Measurements from ENCODE around the gene LYG1.
"Not testable (repeated sequence)": the region's sequence is repeated elsewhere in the genome, so short reads cannot be mapped to it uniquely, and the experiment has no call there.

LYG1 gene

GRCh38 chr2:99301097-99301496, at the start of gene LYG1:
TSS of gene LYG1 (minus strand) at chr2:99301197. CDS start at chr2:99295670, 5,527 bp downstream.
- FAIRE-seq = not testable (repeated sequence)

- no peak for FAIRE-seq
Observed at GRCh38 chr2:99350194-99350593, 49.2 kb upstream of the LYG1 start.

- FAIRE-seq = no peak
Observed at GRCh38 chr2:99348173-99348572, 47.2 kb upstream of the LYG1 start.

- FAIRE-seq = no peak
Observed at GRCh38 chr2:99346218-99346617, 45.2 kb upstream of the LYG1 start.

GRCh38 chr2:99345446-99345845, 44.4 kb upstream of the LYG1 start:
- not testable (repeated sequence) for FAIRE-seq

- FAIRE-seq = no peak
Observed at GRCh38 chr2:99342536-99342935, 41.5 kb upstream of the LYG1 start.

GRCh38 chr2:99340669-99341236, 39.8 kb upstream of the LYG1 start:
- no peak for FAIRE-seq

- no peak for FAIRE-seq
Observed at GRCh38 chr2:99338029-99338585, 37.1 kb upstream of the LYG1 start.

GRCh38 chr2:99337113-99338028, 36.4 kb upstream of the LYG1 start, which contains the start of gene EIF5B:
TSS of gene EIF5B (plus strand) at chr2:99337389. CDS start at chr2:99337555, 166 bp downstream.
- no peak for FAIRE-seq

GRCh38 chr2:99336804-99337112, 35.8 kb upstream of the LYG1 start:
- FAIRE-seq = no peak

GRCh38 chr2:99335911-99336803, 35.2 kb upstream of the LYG1 start, which contains the start of gene TXNDC9:
TSS of gene TXNDC9 (minus strand) at chr2:99336333. CDS start at chr2:99333210, 3,123 bp downstream.
- no peak for FAIRE-seq

GRCh38 chr2:99325384-99325783, 24.4 kb upstream of the LYG1 start:
- FAIRE-seq = no peak

- not testable (repeated sequence) for FAIRE-seq
Observed at GRCh38 chr2:99317873-99318200, 16.8 kb upstream of the LYG1 start.

GRCh38 chr2:99317161-99317872, 16.3 kb upstream of the LYG1 start:
- no peak for FAIRE-seq

- no peak for FAIRE-seq
Observed at GRCh38 chr2:99299580-99299979, 1.4 kb downstream of the LYG1 start.

GRCh38 chr2:99297994-99298393, 3.0 kb downstream of the LYG1 start:
- no peak for FAIRE-seq

- no peak for FAIRE-seq
Observed at GRCh38 chr2:99285526-99285925, 15.5 kb downstream of the LYG1 start.

GRCh38 chr2:99279969-99280695, 20.9 kb downstream of the LYG1 start:
- FAIRE-seq = no peak

GRCh38 chr2:99278793-99279291, 22.2 kb downstream of the LYG1 start:
- no peak for FAIRE-seq

GRCh38 chr2:99278195-99278765, 22.7 kb downstream of the LYG1 start:
- not testable (repeated sequence) for FAIRE-seq

GRCh38 chr2:99275882-99276281, 25.1 kb downstream of the LYG1 start:
- no peak for FAIRE-seq

Data from colon (tissue), 2 donors.